GM12878 (cell line): ENCODE results near the gene SCRN1. TPM values are rescaled to one million over a fixed set of nuclear protein-coding genes. Genes with fewer than 3 reads are reported as not detected.

Experiments used
- ATAC-seq: fragments of 200-7000 bp; cut with Tn5 transposase; 3 replicates; pipeline ENCODE4 v1.9.1; 2020; ENCODE audit warnings: mild to moderate bottlenecking, moderate library complexity
- BruUV-seq: library from RNA; stranded (reverse); fragments of 400-500 nt; replicated peaks from 2 replicates; lab custom pipeline; 2021; lab: Mats Ljungman, UMichigan
- CTCF ChIA-PET: fragments of 300-600 bp; sonication (Branson Sonifier 250); formaldehyde crosslinking; extraction: SDS; loops from one replicate; lab custom pipeline; 2021; ENCODE audit warnings: inconsistent platforms; lab: Yijun Ruan, JAX
- POLR2A ChIA-PET: fragments of 350-600 bp; formaldehyde crosslinking; extraction: SDS; loops from one replicate; lab custom pipeline; 2021; ENCODE audit warnings: inconsistent platforms; lab: Charles Lee
- RAD21 ChIA-PET: fragments of 300-600 bp; sonication (Branson Sonifier 250); formaldehyde crosslinking; loops from one replicate; lab custom pipeline; 2023; ENCODE audit warnings: antibody characterized with exemption; ENCODE audit not compliant: unreplicated experiment; lab: Charles Lee
- SMC1A ChIA-PET: fragments of 300-600 bp; sonication (Branson Sonifier 250); formaldehyde crosslinking; loops from one replicate; lab custom pipeline; 2023; ENCODE audit not compliant: unreplicated experiment, uncharacterized antibody; lab: Charles Lee
- DNase-seq: peaks from one replicate; pipeline ENCODE4 v3.0.0-alpha.2; 2011; ENCODE audit warnings: low read depth, low spot score
- FAIRE-seq: peaks from 3 replicates; lab custom pipeline; 2011; peaks lifted over from hg19 to GRCh38; lab: Jason Lieb, UNC
- H2AFZ ChIP-seq: 2 replicates; pipeline ENCODE4 v1.6.0; 2011; ENCODE audit warnings: low read depth, low read length, control low read depth; ENCODE audit not compliant: control insufficient read depth
- H3K27ac ChIP-seq: 2 replicates; pipeline ENCODE4 v1.5.1; 2011; ENCODE audit warnings: control low read depth; ENCODE audit not compliant: control insufficient read depth, insufficient read depth
- H3K27me3 ChIP-seq, 2 experiments: replicated peaks in 1 of 2; 2 replicates each; pipeline versions ENCODE4 v1.6.0 to v1.6.1; 2011; ENCODE audit warnings: low read length in 1 of 2; ENCODE audit not compliant: control insufficient read depth in 2 of 2, insufficient read depth in 2 of 2
- H3K36me3 ChIP-seq, 2 experiments: 2 replicates each; pipeline ENCODE4 v1.5.1; 2011; ENCODE audit warnings: low read length in 1 of 2; ENCODE audit not compliant: control insufficient read depth in 2 of 2, insufficient read depth in 2 of 2
- H3K4me1 ChIP-seq: 2 replicates; pipeline ENCODE4 v1.6.1; 2011; ENCODE audit warnings: mild to moderate bottlenecking, low read length, moderate library complexity, mixed read lengths; ENCODE audit not compliant: control insufficient read depth, insufficient read depth
- H3K4me2 ChIP-seq: 2 replicates; pipeline ENCODE4 v1.6.0; 2011; ENCODE audit warnings: control low read depth; ENCODE audit not compliant: control insufficient read depth, insufficient read depth
- H3K4me3 ChIP-seq: fragments of 200-600 bp; sonication (generic); 2 replicates; pipeline ENCODE4 v1.5.1; 2016
- H3K79me2 ChIP-seq: 2 replicates; pipeline ENCODE4 v1.6.0; 2011; ENCODE audit warnings: low read length; ENCODE audit not compliant: control insufficient read depth, insufficient read depth
- H3K9ac ChIP-seq: 2 replicates; pipeline ENCODE4 v1.8.0; 2011; ENCODE audit warnings: low read length, control low read depth, mixed read lengths; ENCODE audit not compliant: control insufficient read depth, insufficient read depth
- H3K9me3 ChIP-seq: replicated peaks from 3 replicates; pipeline ENCODE4 v1.5.1; 2011; ENCODE audit warnings: mild to moderate bottlenecking, low read length; ENCODE audit not compliant: control insufficient read depth, insufficient read depth
- H4K20me1 ChIP-seq: 2 replicates; pipeline ENCODE4 v1.6.0; 2011; ENCODE audit not compliant: control insufficient read depth, insufficient read depth
- CHD4 ChIP-seq: fragments of 200-600 bp; sonication (generic); IDR thresholded peaks from 2 replicates; pipeline ENCODE4 v1.6.1; 2016; ENCODE audit warnings: mild to moderate bottlenecking
- CREB1 ChIP-seq: IDR thresholded peaks from 2 replicates; pipeline ENCODE4 v1.6.1; 2012; ENCODE audit warnings: low read depth, mild to moderate bottlenecking, inconsistent platforms
- E2F8 ChIP-seq: fragments of 450-650 bp; IDR thresholded peaks from 2 replicates; pipeline ENCODE4 v1.6.1; 2018; ENCODE audit warnings: mild to moderate bottlenecking, low read depth, moderate library complexity; ENCODE audit not compliant: partially characterized antibody
- IKZF1 ChIP-seq: fragments of 450-650 bp; conservative IDR thresholded peaks from 2 replicates; pipeline ENCODE4 v1.6.1; 2017; ENCODE audit warnings: antibody characterized with exemption, mild to moderate bottlenecking
- RB1 ChIP-seq: fragments of 450-650 bp; formaldehyde crosslinking; IDR thresholded peaks from 2 replicates; pipeline ENCODE4 v1.6.1; 2017; ENCODE audit warnings: mild to moderate bottlenecking, borderline replicate concordance
- RUNX3 ChIP-seq: IDR thresholded peaks from 2 replicates; pipeline ENCODE4 v1.6.1; 2012; ENCODE audit warnings: low read length, inconsistent platforms
- SMARCA5 ChIP-seq: fragments of 450-650 bp; IDR thresholded peaks from 2 replicates; pipeline ENCODE4 v1.6.1; 2017; ENCODE audit warnings: mild to moderate bottlenecking
- SMC3 ChIP-seq: IDR thresholded peaks from 2 replicates; pipeline ENCODE4 v1.6.1; 2011; ENCODE audit warnings: low read length, improper control_type of control experiment, borderline replicate concordance
- USF1 ChIP-seq: IDR thresholded peaks from 2 replicates; pipeline ENCODE4 v1.6.1; 2011; ENCODE audit warnings: borderline replicate concordance, low read depth, mild to moderate bottlenecking, moderate library complexity, mixed read lengths, low read length; ENCODE audit not compliant: insufficient read depth; ENCODE audit errors: extremely low read length
- ZBED1 ChIP-seq: IDR thresholded peaks from 2 replicates; pipeline ENCODE4 v1.6.1; 2016; ENCODE audit warnings: borderline replicate concordance
- ZNF384 ChIP-seq: IDR thresholded peaks from 2 replicates; pipeline ENCODE4 v1.6.1; 2012; ENCODE audit warnings: low read depth, mild to moderate bottlenecking, low read length, improper control_type of control experiment, borderline replicate concordance
- WGBS: methylation state at CpG from one replicate; pipeline ENCODE4 v1.1.6; 2016; ENCODE audit warnings: low lambda C conversion rate; ENCODE audit not compliant: insufficient replicate concordance, insufficient coverage; ENCODE audit errors: missing lambda C conversion rate; 5-methylcytosine and 5-hydroxymethylcytosine counted together
- in situ Hi-C: fragments of 300-500 bp; cut with MboI; formaldehyde crosslinking; loops from 9 replicates; pipeline ENCODE4 v1.14.3; 2018; ENCODE audit warnings: mixed read lengths
- intact Hi-C: fragments of 100-400 bp; cut with micrococcal nuclease; formaldehyde crosslinking; loops from one replicate; pipeline ENCODE4 v1.14.2; 2022; ENCODE audit not compliant: unreplicated experiment
- polyA plus RNA-seq, 11 experiments: library from polyadenylated mRNA; depleted of rRNA in 4 of 11; unstranded in 6 of 11; stranded (reverse) in 5 of 11; fragments of >200 nt; fragmentation: Nextera tagmentation in 4 of 11; fragmentation: Illumina TruSeq in 1 of 11; extraction: Ambion mirVana in 4 of 11; extraction: Trizol in 1 of 11; gene quantifications; 1 replicate in 1 of 11; 2 replicates in 10 of 11; pipeline versions ENCODE4 v1.2.1 to v1.2.3, GENCODE V29; 2011 to 2016; ENCODE audit warnings: inconsistent platforms in 2 of 11, missing spikeins in 2 of 11, low read depth in 1 of 11
- total RNA-seq, 4 experiments: library from RNA; depleted of rRNA in 3 of 4; stranded (reverse); fragments of >200 nt in 3 of 4; fragmentation: Illumina TruSeq in 1 of 4; extraction: Trizol in 1 of 4; gene quantifications; 2 replicates each; pipeline versions ENCODE4 v1.2.1 to v1.2.3, GENCODE V29; 2013 to 2021

The SCRN1 gene
- total and polyA plus RNA-seq, 10 of the 15 experiments (the other 5 are each of a cell fraction or from before 2014, with no cell fraction given): 11.1 to 67.6 (median 41.7) TPM

DNA sequence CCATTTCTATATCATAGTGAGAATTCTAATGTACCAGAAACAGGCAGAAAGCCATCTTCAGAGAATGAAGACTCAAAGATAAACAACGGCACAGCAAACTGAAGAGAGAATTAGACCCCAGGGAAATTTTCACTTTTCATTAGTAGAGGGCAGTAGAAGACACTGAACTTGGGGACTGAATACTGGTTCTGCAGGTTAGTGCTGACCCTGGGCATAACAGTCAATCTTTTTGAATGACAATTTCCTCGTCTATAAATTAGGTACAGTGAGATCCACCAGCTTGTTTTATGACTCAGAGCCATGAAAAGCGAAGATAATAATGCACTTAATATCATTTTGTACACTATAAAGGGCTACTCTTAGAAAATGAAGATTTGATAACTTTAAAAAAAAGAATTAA, 23.2 kb upstream of the SCRN1 start:
- no peak overlapping the region for H3K4me3 ChIP-seq
- H4K20me1 ChIP-seq: no peaks in the 10 kb centered on the region
- intact Hi-C loops (no loop called here), in situ Hi-C loops (no loop called here)
- H2AFZ ChIP-seq: no peak overlapping the region
- POLR2A ChIA-PET: no interaction called here
- ATAC-seq (no peak), DNase-seq (no peak), FAIRE-seq (no peak)
- WGBS: 100% methylated on average over 3 of the region's 3 CpGs
- H3K9ac ChIP-seq: no peak overlapping the region
- TF ChIP-seq USF1 (no peak), ZBED1 (no peak), RB1 (no peak), IKZF1 (no peak), ZNF384 (no peak), CHD4 (no peak), SMC3 (no peak), SMARCA5 (no peak), CREB1 (no peak), RUNX3 (no peak), E2F8 (no peak)
- no peak overlapping the region for H3K4me2 ChIP-seq
- H3K4me1 ChIP-seq: no peaks in the 10 kb centered on the region
- H3K9me3 ChIP-seq: no peaks in the 10 kb centered on the region
- BruUV-seq: no TSS peak
- SMC1A ChIA-PET: interaction anchor here (0.6 to 1.4 kb wide), 2 partner anchors 41 to 51 kb away, joined by 3 read pairs; no protein-coding TSS in a partner anchor
- CTCF ChIA-PET: interaction anchor here (3.0 kb wide), 1 partner anchor 49 kb away, joined by 15 read pairs; no protein-coding TSS in a partner anchor
- H3K27me3 ChIP-seq: no peaks in the 10 kb centered on the region
- H3K36me3 ChIP-seq: no peaks in the 10 kb centered on the region; a peak in 2 of 4 replicates
- H3K27ac ChIP-seq: no peak overlapping the region
- RAD21 ChIA-PET: no interaction called here
- H3K79me2 ChIP-seq: no peaks in the 10 kb centered on the region
